HG03280 (cell line): ENCODE results near the gene ADGRE1.
"Not testable (repeated sequence)": the region's sequence is repeated elsewhere in the genome, so short reads cannot be mapped to it uniquely, and the experiment has no call there.

Source experiments
- ATAC-seq: cut with Tn5 transposase; IDR thresholded peaks from one replicate; pipeline ENCODE4 v1.9.1; 2021; ENCODE audit warnings: mild to moderate bottlenecking, moderate library complexity; ENCODE audit not compliant: unreplicated experiment

The ADGRE1 gene

GRCh38 chr19:6887316-6887715 is at the start of gene ADGRE1:
Gene ADGRE1, plus strand, starts transcription at chr19:6887579. Its CDS starts 30 bp downstream, at chr19:6887609.
- no peak for ATAC-seq

- ATAC-seq = no peak
Measured at GRCh38 chr19:6838062-6838655, 49.2 kb upstream of the ADGRE1 start.

- ATAC-seq = no peak
Measured at GRCh38 chr19:6842871-6843607, 44.3 kb upstream of the ADGRE1 start.

- no peak for ATAC-seq
Measured at GRCh38 chr19:6847828-6848200, 39.6 kb upstream of the ADGRE1 start.

- ATAC-seq = no peak
Measured at GRCh38 chr19:6848986-6849385, 38.4 kb upstream of the ADGRE1 start.

- ATAC-seq = no peak
Measured at GRCh38 chr19:6849876-6850275, 37.5 kb upstream of the ADGRE1 start.

- ATAC-seq = no peak
Measured at GRCh38 chr19:6851359-6851758, 36.0 kb upstream of the ADGRE1 start.

- ATAC-seq = no peak
Measured at GRCh38 chr19:6852001-6852400, 35.4 kb upstream of the ADGRE1 start.

- no peak for ATAC-seq
Measured at GRCh38 chr19:6853868-6854267, 33.5 kb upstream of the ADGRE1 start.

GRCh38 chr19:6854758-6855157 is 32.6 kb upstream of the ADGRE1 start:
- ATAC-seq = no peak

- ATAC-seq = no peak
Measured at GRCh38 chr19:6856749-6857372, 30.5 kb upstream of the ADGRE1 start.

GRCh38 chr19:6861683-6862286 is 25.6 kb upstream of the ADGRE1 start:
- ATAC-seq = no peak

- peak; percentile 74 for ATAC-seq
Measured at GRCh38 chr19:6862673-6863078, 24.7 kb upstream of the ADGRE1 start.

- ATAC-seq = no peak
Measured at GRCh38 chr19:6864325-6864940, 22.9 kb upstream of the ADGRE1 start.

GRCh38 chr19:6865849-6866248 is 21.5 kb upstream of the ADGRE1 start:
- ATAC-seq = no peak

- ATAC-seq = no peak
Measured at GRCh38 chr19:6866741-6867151, 20.6 kb upstream of the ADGRE1 start.

GRCh38 chr19:6868351-6868750 is 19.0 kb upstream of the ADGRE1 start:
- ATAC-seq = no peak

GRCh38 chr19:6869151-6869882 is 18.1 kb upstream of the ADGRE1 start:
- not testable (repeated sequence) for ATAC-seq

GRCh38 chr19:6873708-6874431 is 13.5 kb upstream of the ADGRE1 start:
- no peak for ATAC-seq

GRCh38 chr19:6875218-6875617 is 12.2 kb upstream of the ADGRE1 start:
- no peak for ATAC-seq
